Measurements from ENCODE around the gene FNDC5.

The FNDC5 gene

DNA sequence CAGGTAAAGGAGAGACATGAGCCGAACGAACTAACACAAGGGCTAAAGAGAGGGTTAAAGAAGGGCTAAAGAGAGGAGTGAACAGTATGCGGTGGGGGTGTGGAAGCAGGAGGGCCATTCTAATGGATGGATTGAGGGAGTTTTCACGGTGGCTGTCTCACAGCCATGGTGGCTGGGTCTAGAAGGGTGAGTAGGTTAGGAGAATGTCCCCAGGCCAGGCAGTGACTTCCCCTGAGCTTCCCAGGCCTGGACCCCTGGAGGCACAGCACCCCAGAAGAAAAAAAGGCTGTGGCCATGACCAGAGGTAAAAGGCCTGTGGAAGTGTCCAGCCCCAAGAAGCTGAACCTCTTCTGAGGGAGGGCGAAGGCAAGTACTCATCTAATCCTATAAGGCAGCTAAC lies 3.6 kb downstream of the FNDC5 start:
- Histone ChIP-seq H3K9ac (ENCODE audit: low read depth, low read length) (no peak overlapping the region), H2AFZ (ENCODE audit: low read depth, low read length) (no peak overlapping the region), H3K27me3 (ENCODE audit: insufficient read depth, low read length, poor library complexity) (no peaks in the 10 kb centered on the region), H3K27ac (ENCODE audit: low read length) (no peak overlapping the region), H3K4me1 (ENCODE audit: insufficient read depth, low read length) (peaks cover 4% of the 10 kb centered on the region), H3K9me3 (ENCODE audit: insufficient read depth, low read length, severe bottlenecking) (no peaks in the 10 kb centered on the region), H3K4me2 (ENCODE audit: insufficient read depth, low read length) (no peak overlapping the region), H3K4me3 (ENCODE audit: low read depth in 1 of 2, low read length in 2 of 2) (no peak overlapping the region), H4K20me1 (ENCODE audit: insufficient read depth, low read length) (no peaks in the 10 kb centered on the region), H3K36me3 (ENCODE audit: insufficient read depth, low read length) (peaks cover 24% of the 10 kb centered on the region), H3K79me2 (ENCODE audit: insufficient read depth, low read length) (no peaks in the 10 kb centered on the region)
- DNase-seq: no peak
- no peak for ATAC-seq (ENCODE audit: insufficient read depth, low read depth)
- TF ChIP-seq EZH2 (IDR thresholded peaks at IDR 0.05; ENCODE audit: borderline replicate concordance, low read depth, low read length, severe bottlenecking): no peak
- no peak for TF ChIP-seq CTCF (IDR thresholded peaks at IDR 0.05; ENCODE audit: borderline replicate concordance, extremely low read depth, low read length, poor library complexity, severe bottlenecking)

DNA sequence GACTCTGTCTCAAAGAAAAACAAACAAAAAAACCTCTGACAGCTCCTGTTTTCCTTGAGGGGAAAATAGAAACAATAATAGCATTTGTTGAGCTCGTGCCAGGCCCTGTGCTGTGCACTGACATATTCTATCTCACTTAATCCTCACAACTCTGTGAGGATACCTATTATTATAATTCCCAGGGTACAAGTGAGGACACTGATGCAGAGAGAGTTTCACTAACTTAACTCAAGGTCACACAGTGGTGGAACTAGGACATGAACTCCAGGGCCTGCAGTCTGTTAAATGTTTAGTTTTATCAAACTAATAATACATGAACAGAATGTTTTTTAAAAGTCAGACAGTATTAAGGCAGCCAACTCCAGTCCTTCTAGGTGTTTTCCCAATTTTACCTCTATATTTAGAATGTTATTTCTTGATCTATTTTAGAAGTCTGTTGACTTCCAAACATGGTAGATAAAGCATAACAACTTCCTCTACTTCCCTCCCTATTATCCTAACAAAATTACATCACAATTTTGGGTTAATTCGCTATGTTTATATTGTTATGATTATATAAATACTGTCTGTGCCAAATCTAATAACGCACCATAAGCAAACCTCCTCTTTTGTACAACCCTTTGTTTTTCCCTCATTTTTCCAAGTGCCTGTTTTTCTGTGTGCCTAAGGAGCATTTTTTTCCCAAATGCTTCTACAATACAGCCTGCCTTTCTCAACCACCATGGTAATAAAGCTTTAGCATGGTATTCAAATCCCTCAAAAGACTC lies 4.9 kb downstream of the FNDC5 start:
- Histone ChIP-seq H3K9ac (ENCODE audit: low read depth, low read length) (no peak overlapping the region), H4K20me1 (ENCODE audit: insufficient read depth, low read length) (peaks cover 4% of the 10 kb centered on the region; the same call in 1 of the 2 replicates), H3K36me3 (ENCODE audit: insufficient read depth, low read length) (peaks cover 37% of the 10 kb centered on the region), H3K4me1 (ENCODE audit: insufficient read depth, low read length) (no peaks in the 10 kb centered on the region), H3K9me3 (ENCODE audit: insufficient read depth, low read length, severe bottlenecking) (no peaks in the 10 kb centered on the region), H3K27me3 (ENCODE audit: insufficient read depth, low read length, poor library complexity) (no peaks in the 10 kb centered on the region), H2AFZ (ENCODE audit: low read depth, low read length) (no peak overlapping the region), H3K27ac (ENCODE audit: low read length) (no peak overlapping the region), H3K4me2 (ENCODE audit: insufficient read depth, low read length) (no peak overlapping the region), H3K79me2 (ENCODE audit: insufficient read depth, low read length) (no peaks in the 10 kb centered on the region), H3K4me3 (ENCODE audit: low read depth in 1 of 2, low read length in 2 of 2) (no peak overlapping the region)
- ATAC-seq (ENCODE audit: insufficient read depth, low read depth) (no peak), DNase-seq (no peak)
- TF ChIP-seq CTCF (IDR thresholded peaks at IDR 0.05; ENCODE audit: borderline replicate concordance, extremely low read depth, low read length, poor library complexity, severe bottlenecking) (no peak), EZH2 (IDR thresholded peaks at IDR 0.05; ENCODE audit: borderline replicate concordance, low read depth, low read length, severe bottlenecking) (no peak)

DNA sequence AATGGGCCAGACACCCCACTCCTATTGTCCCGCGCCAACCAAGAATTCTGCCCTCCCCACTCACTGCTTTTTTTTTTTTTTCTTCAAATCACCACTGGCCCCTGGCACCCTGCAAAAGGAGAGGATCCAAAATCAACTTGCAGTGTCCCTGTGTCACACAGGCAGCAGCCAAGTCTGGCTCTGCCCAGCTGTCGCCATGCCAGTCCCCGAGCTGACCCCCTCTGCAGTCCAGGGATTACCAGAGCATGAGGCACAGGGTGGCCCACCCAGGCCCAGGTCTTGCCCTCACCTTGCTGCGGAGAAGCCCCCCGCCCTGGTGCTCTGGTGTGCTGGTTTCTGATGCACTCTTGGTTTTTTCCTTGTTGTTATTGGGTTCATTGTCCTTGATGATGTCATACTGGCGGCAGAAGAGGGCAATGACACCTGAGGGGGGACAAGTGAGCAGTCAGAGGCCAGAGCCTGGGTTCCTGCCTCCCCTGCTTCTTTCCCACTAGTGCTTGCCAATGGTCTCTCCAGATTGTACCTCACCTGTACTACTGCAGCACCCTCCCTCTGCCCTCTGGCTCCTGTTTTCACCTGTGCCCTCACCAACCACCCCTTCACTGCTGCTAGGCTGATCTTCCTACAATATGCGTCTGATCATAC lies 6.2 kb downstream of the FNDC5 start:
- no peak for DNase-seq
- Histone ChIP-seq H3K4me1 (ENCODE audit: insufficient read depth, low read length) (no peaks in the 10 kb centered on the region), H3K9ac (ENCODE audit: low read depth, low read length) (no peak overlapping the region), H3K4me3 (ENCODE audit: low read depth in 1 of 2, low read length in 2 of 2) (no peak overlapping the region), H3K9me3 (ENCODE audit: insufficient read depth, low read length, severe bottlenecking) (no peaks in the 10 kb centered on the region), H4K20me1 (ENCODE audit: insufficient read depth, low read length) (peaks cover 4% of the 10 kb centered on the region; the same call in 1 of the 2 replicates), H3K36me3 (ENCODE audit: insufficient read depth, low read length) (peaks cover 47% of the 10 kb centered on the region), H2AFZ (ENCODE audit: low read depth, low read length) (no peak overlapping the region), H3K27ac (ENCODE audit: low read length) (no peak overlapping the region), H3K4me2 (ENCODE audit: insufficient read depth, low read length) (no peak overlapping the region), H3K79me2 (ENCODE audit: insufficient read depth, low read length) (no peaks in the 10 kb centered on the region), H3K27me3 (ENCODE audit: insufficient read depth, low read length, poor library complexity) (no peaks in the 10 kb centered on the region)
- no peak for ATAC-seq (ENCODE audit: insufficient read depth, low read depth)
- TF ChIP-seq CTCF (IDR thresholded peaks at IDR 0.05; ENCODE audit: borderline replicate concordance, extremely low read depth, low read length, poor library complexity, severe bottlenecking) (no peak), EZH2 (IDR thresholded peaks at IDR 0.05; ENCODE audit: borderline replicate concordance, low read depth, low read length, severe bottlenecking) (no peak)

Data from DND-41 (cell line).